Measurements from ENCODE around the gene OR9G4. TPM values are rescaled to one million over a fixed set of nuclear protein-coding genes. Genes with fewer than 3 reads are reported as not detected.

The OR9G4 gene
- total and polyA plus RNA-seq, 2 experiments from 2014 or later = not detected

GRCh38 chr11:56776809-56777208 is 28.3 kb upstream of the OR9G4 start:
- no peaks in the 10 kb centered on the region; the same call in 2 of the 3 replicates for H3K36me3 Mint-ChIP-seq (ENCODE audit: low read depth)
- no peak overlapping the region for H3K4me3 ChIP-seq
- no peaks in the 10 kb centered on the region for H3K4me1 Mint-ChIP-seq
- no peak for TF ChIP-seq POLR2AphosphoS5 (IDR thresholded peaks at IDR 0.05; ENCODE audit: low read depth)
- TF ChIP-seq, protein P1, sequence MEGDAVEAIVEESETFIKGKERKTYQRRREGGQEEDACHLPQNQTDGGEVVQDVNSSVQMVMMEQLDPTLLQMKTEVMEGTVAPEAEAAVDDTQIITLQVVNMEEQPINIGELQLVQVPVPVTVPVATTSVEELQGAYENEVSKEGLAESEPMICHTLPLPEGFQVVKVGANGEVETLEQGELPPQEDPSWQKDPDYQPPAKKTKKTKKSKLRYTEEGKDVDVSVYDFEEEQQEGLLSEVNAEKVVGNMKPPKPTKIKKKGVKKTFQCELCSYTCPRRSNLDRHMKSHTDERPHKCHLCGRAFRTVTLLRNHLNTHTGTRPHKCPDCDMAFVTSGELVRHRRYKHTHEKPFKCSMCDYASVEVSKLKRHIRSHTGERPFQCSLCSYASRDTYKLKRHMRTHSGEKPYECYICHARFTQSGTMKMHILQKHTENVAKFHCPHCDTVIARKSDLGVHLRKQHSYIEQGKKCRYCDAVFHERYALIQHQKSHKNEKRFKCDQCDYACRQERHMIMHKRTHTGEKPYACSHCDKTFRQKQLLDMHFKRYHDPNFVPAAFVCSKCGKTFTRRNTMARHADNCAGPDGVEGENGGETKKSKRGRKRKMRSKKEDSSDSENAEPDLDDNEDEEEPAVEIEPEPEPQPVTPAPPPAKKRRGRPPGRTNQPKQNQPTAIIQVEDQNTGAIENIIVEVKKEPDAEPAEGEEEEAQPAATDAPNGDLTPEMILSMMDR (conservative IDR thresholded peaks at IDR 0.05; ENCODE audit: low read depth in 2 of 2) = no peak
- TF ChIP-seq REST (IDR thresholded peaks at IDR 0.05; ENCODE audit: unreplicated experiment) = no peak
- no peak for TF ChIP-seq ETS1 (IDR thresholded peaks at IDR 0.05)
- no peak for TF ChIP-seq STAT1 (IDR thresholded peaks at IDR 0.05; ENCODE audit: unreplicated experiment)
- TF ChIP-seq JUNB (IDR thresholded peaks at IDR 0.05; ENCODE audit: unreplicated experiment) = no peak
- TF ChIP-seq NANOG (IDR thresholded peaks at IDR 0.05; ENCODE audit: borderline replicate concordance) = no peak
- no peak for TF ChIP-seq ZNF462 (CRISPR knock-in tag; IDR thresholded peaks at IDR 0.05)
- TF ChIP-seq EZH2 (IDR thresholded peaks at IDR 0.05; ENCODE audit: low read depth, unreplicated experiment) = no peak
- TF ChIP-seq ZNF331 (CRISPR knock-in tag; IDR thresholded peaks at IDR 0.05; ENCODE audit: low read depth) = no peak
- TF ChIP-seq CREB1 (CRISPR knock-in tag; IDR thresholded peaks at IDR 0.05; ENCODE audit: low read depth) = no peak
- TF ChIP-seq ZNF114 (CRISPR knock-in tag; IDR thresholded peaks at IDR 0.05) = no peak
- TF ChIP-seq EZH2phosphoT487 (IDR thresholded peaks at IDR 0.05; ENCODE audit: unreplicated experiment) = no peak
- H3K27ac Mint-ChIP-seq = no peak overlapping the region
- 0 out of 2 replicates have a peak, but pooled peaks cover 6% of the 10 kb centered on the region for H3K4me1 ChIP-seq (ENCODE audit: insufficient read depth)
- H3K9me3 Mint-ChIP-seq = no peaks in the 10 kb centered on the region; the same call in 2 of the 3 replicates
- H3K27me3 Mint-ChIP-seq (ENCODE audit: insufficient read depth, low read depth, poor library complexity) = no peaks in the 10 kb centered on the region
- no peak overlapping the region for H3K27ac ChIP-seq (ENCODE audit: low read depth)
- no peaks in the 10 kb centered on the region for H4K20me1 ChIP-seq (replicated peaks; ENCODE audit: insufficient read depth)
- no peaks in the 10 kb centered on the region for H3K36me3 ChIP-seq (ENCODE audit: insufficient read depth)
- no peaks in the 10 kb centered on the region for H3K27me3 ChIP-seq (ENCODE audit: insufficient read depth)
- no peak overlapping the region for H3K4me3 Mint-ChIP-seq
- H3K79me2 ChIP-seq (replicated peaks; ENCODE audit: insufficient read depth) = no peaks in the 10 kb centered on the region
- no peaks in the 10 kb centered on the region for H3F3A ChIP-seq (replicated peaks; ENCODE audit: low read depth)
- H3K9me2 ChIP-seq (ENCODE audit: insufficient read depth) = peaks cover 5% of the 10 kb centered on the region; the same call in 1 of the 2 replicates
- no peak overlapping the region for H2AFZ ChIP-seq
- no peak for DNase-seq (ENCODE audit: low spot score)
- ATAC-seq = no peak
- H3K4me2 ChIP-seq = no peak overlapping the region

Data from GM23338 (cell line).